Neural progenitor cell (in vitro differentiated cells): ENCODE data around the gene SMYD3.

Source experiments
- EZH2 ChIP-seq: fragments of 200-600 bp; sonication (generic); IDR thresholded peaks from 2 replicates; pipeline ENCODE4 v1.6.1; 2017; ENCODE audit warnings: antibody characterized with exemption, mild to moderate bottlenecking, moderate library complexity
- EZH2phosphoT487 ChIP-seq: fragments of 200-600 bp; sonication (generic); IDR thresholded peaks from 2 replicates; pipeline ENCODE4 v1.6.1; 2017; ENCODE audit warnings: antibody characterized with exemption
- TF ChIP-seq, protein P1 (sequence below): fragments of 200-600 bp; sonication (generic); IDR thresholded peaks from 2 replicates; pipeline ENCODE4 v1.5.1; 2017; ENCODE audit warnings: antibody characterized with exemption, mild to moderate bottlenecking

DNA sequence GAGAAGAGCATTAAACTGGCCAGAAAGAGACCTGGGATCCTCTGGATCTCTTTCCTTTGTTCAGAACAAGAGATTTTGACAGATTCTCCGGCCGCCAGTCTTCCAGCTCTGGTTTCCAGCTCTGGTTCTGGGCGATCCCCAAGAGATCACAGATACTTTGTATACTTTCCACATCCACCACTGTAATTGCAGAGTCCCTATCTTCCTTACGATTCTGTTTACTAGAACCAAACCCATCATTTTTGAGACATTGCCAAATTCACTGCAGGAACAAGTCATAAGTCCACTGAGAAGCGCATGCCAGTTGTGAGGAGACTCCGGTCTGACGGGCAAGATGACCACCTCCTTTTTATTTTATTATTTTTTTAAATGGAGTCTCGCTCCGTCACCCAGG lies 505.2 kb downstream of the SMYD3 start:
- TF ChIP-seq, protein P1, sequence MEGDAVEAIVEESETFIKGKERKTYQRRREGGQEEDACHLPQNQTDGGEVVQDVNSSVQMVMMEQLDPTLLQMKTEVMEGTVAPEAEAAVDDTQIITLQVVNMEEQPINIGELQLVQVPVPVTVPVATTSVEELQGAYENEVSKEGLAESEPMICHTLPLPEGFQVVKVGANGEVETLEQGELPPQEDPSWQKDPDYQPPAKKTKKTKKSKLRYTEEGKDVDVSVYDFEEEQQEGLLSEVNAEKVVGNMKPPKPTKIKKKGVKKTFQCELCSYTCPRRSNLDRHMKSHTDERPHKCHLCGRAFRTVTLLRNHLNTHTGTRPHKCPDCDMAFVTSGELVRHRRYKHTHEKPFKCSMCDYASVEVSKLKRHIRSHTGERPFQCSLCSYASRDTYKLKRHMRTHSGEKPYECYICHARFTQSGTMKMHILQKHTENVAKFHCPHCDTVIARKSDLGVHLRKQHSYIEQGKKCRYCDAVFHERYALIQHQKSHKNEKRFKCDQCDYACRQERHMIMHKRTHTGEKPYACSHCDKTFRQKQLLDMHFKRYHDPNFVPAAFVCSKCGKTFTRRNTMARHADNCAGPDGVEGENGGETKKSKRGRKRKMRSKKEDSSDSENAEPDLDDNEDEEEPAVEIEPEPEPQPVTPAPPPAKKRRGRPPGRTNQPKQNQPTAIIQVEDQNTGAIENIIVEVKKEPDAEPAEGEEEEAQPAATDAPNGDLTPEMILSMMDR: no peak
- no peak for TF ChIP-seq EZH2
- no peak for TF ChIP-seq EZH2phosphoT487
